Osteoblast (primary cell): ENCODE data around the gene OSTM1. TPM values are rescaled to one million over a fixed set of nuclear protein-coding genes. Genes with fewer than 3 reads are reported as not detected.

Experiments used
- DNase-seq: peaks from one replicate; pipeline ENCODE4 v3.0.0; 2011; ENCODE audit warnings: low spot score, mixed read lengths; ENCODE audit not compliant: insufficient read length; ENCODE audit errors: missing footprints
- H2AFZ ChIP-seq: 2 replicates; pipeline ENCODE4 v1.6.0; 2011; ENCODE audit warnings: mild to moderate bottlenecking, low read length
- H3K27ac ChIP-seq: 2 replicates; pipeline ENCODE4 v1.5.1; 2011; ENCODE audit warnings: mild to moderate bottlenecking, low read depth, low read length, moderate library complexity
- H3K27me3 ChIP-seq: 2 replicates; pipeline ENCODE4 v1.6.0; 2012; ENCODE audit warnings: mild to moderate bottlenecking, control low read depth, inconsistent platforms, low read length, moderate library complexity; ENCODE audit not compliant: insufficient read depth
- H3K36me3 ChIP-seq: 2 replicates; pipeline ENCODE4 v1.5.1; 2011; ENCODE audit warnings: mild to moderate bottlenecking, low read length, control low read depth, moderate library complexity; ENCODE audit not compliant: insufficient read depth
- H3K4me1 ChIP-seq: 2 replicates; pipeline ENCODE4 v1.5.1; 2011; ENCODE audit warnings: mild to moderate bottlenecking, low read length, control low read depth, moderate library complexity; ENCODE audit not compliant: insufficient read depth
- H3K4me2 ChIP-seq: 2 replicates; pipeline ENCODE4 v1.6.0; 2011; ENCODE audit warnings: mild to moderate bottlenecking, low read length; ENCODE audit not compliant: insufficient read depth
- H3K4me3 ChIP-seq: fragments of 200-600 bp; sonication (generic); 3 replicates; pipeline ENCODE4 v1.5.1; 2012; ENCODE audit warnings: mild to moderate bottlenecking, low read length, inconsistent platforms; ENCODE audit not compliant: insufficient read depth
- H3K79me2 ChIP-seq: 2 replicates; pipeline ENCODE4 v1.6.0; 2012; ENCODE audit warnings: mild to moderate bottlenecking, low read length, control low read depth, inconsistent platforms; ENCODE audit not compliant: insufficient read depth
- H3K9me3 ChIP-seq: 2 replicates; pipeline ENCODE4 v1.5.1; 2011; ENCODE audit warnings: low read depth, low read length, control low read depth
- H4K20me1 ChIP-seq: 2 replicates; pipeline ENCODE4 v1.6.0; 2012; ENCODE audit warnings: mild to moderate bottlenecking, low read length, control low read depth; ENCODE audit not compliant: insufficient read depth
- total RNA-seq: library from RNA; depleted of rRNA; stranded (reverse); fragments of >200 nt; gene quantifications from 2 replicates; pipeline ENCODE4 v1.2.3, GENCODE V29; 2012
- TF ChIP-seq, protein P1 (sequence below): IDR thresholded peaks from 2 replicates; pipeline ENCODE4 v1.5.1; 2011; ENCODE audit warnings: mild to moderate bottlenecking, low read depth, low read length, moderate library complexity; ENCODE audit errors: extremely low read depth

OSTM1 gene
- total RNA-seq, 1 donor = 42.3 TPM

DNA sequence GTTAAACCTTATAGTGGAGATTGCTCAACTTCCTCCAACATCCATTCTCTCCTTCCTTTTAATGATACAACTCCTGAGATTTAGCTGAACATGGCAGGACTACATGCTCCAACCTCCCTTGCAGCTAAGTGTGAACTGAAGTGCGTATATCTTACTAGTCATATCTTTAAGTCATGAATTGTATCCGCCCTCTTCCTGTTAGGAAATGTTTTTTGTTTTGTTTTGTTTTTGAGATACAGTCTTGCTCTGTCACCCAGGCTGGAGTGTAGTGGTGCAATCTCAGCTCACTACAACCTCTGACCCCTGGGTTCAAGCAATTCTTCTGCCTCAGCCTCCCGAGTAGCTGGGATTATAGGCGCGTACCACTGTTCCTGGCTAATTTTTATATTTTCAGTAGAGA is 8.8 kb upstream of the OSTM1 start:
- Histone ChIP-seq H4K20me1 (no peaks in the 10 kb centered on the region), H3K27ac (no peak overlapping the region), H3K4me1 (peaks cover 5% of the 10 kb centered on the region), H2AFZ (no peak overlapping the region), H3K9me3 (no peaks in the 10 kb centered on the region), H3K4me3 (no peak overlapping the region), H3K4me2 (no peak overlapping the region), H3K27me3 (peaks cover 5% of the 10 kb centered on the region), H3K36me3 (no peaks in the 10 kb centered on the region), H3K79me2 (no peaks in the 10 kb centered on the region)
- TF ChIP-seq, protein P1, sequence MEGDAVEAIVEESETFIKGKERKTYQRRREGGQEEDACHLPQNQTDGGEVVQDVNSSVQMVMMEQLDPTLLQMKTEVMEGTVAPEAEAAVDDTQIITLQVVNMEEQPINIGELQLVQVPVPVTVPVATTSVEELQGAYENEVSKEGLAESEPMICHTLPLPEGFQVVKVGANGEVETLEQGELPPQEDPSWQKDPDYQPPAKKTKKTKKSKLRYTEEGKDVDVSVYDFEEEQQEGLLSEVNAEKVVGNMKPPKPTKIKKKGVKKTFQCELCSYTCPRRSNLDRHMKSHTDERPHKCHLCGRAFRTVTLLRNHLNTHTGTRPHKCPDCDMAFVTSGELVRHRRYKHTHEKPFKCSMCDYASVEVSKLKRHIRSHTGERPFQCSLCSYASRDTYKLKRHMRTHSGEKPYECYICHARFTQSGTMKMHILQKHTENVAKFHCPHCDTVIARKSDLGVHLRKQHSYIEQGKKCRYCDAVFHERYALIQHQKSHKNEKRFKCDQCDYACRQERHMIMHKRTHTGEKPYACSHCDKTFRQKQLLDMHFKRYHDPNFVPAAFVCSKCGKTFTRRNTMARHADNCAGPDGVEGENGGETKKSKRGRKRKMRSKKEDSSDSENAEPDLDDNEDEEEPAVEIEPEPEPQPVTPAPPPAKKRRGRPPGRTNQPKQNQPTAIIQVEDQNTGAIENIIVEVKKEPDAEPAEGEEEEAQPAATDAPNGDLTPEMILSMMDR = no peak
- DNase-seq = no peak

DNA sequence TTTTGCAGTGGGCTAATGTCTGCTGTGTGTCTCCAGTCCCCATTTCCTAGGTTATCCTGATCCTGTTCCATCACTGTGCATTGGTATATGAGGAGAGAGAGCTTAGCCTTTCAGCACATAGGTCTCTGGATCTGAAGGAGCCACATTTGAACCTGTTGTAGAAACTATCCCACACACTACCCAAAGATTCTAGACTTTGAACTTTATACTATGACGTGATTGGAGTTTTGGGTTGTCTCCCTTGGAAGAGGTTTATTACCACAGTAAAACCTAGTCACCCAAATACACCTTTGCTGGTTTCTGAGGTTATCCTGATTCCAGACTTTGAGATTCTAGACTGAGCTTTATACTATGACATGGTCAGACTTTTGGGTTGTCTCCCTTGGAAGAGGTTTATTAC is 8.0 kb upstream of the OSTM1 start:
- Histone ChIP-seq H3K4me2 (no peak overlapping the region), H3K4me3 (no peak overlapping the region), H3K27me3 (peaks cover 5% of the 10 kb centered on the region), H3K79me2 (no peaks in the 10 kb centered on the region), H4K20me1 (no peaks in the 10 kb centered on the region), H2AFZ (no peak overlapping the region), H3K36me3 (no peaks in the 10 kb centered on the region), H3K9me3 (no peaks in the 10 kb centered on the region), H3K27ac (no peak overlapping the region), H3K4me1 (peaks cover 5% of the 10 kb centered on the region)
- DNase-seq = no peak
- TF ChIP-seq, protein P1 = no peak

DNA sequence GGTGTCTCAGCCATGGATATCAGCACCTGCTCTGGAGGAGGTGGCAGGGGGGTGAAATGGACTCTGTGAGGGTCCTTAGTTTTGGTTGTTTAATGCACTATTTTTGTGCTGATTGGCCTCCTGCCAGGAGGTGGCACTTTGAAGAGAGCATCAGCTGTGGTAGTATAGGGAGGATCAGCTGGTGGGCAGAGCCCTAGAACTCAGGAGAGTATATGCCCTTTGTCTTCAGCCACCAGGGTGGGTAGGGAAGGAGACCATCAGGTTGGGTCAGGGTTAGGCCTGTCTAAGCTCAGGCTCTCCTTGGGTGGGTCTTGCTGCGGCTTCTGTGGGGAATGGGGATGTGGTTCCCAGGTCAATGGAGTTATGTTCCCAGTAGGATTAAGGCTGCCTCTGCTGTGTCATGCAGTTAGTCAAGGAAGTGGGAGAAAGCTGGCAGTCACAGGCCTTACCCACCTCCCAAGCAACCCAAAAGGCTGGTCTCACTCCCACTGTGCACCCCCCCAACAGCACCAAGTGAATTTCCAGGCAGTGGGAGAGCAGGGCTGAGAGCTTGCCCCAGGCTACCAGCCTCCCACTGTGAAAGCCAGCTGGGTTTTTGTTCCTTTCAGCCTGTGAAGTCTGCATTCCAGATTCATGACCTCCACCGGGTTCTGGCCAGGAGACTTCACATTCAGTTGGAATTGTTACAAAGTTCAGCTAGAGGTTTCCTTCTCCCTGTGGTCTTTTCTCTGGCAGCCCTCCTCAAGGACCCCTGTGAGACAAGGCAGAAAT is 5.7 kb upstream of the OSTM1 start:
- H3K9me3 ChIP-seq = no peaks in the 10 kb centered on the region

DNA sequence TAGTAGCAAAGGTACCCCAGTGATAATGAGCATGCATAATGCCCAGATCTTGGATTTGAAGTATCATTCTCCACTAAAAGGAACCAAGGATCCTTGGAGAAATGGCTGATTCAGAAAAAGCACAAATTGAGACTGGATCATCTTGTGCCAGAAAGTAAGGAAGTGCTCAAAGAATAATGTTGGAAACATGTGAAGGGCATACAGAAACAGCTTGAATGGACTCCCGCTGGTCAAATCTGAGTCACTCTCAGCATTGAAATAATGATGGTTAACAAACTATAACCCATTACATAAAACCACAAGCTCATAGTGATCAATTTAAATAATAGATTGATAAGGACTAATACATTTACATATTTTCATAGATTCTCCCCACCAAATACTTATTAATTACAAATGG is 3.6 kb upstream of the OSTM1 start:
- Histone ChIP-seq H3K79me2 (peaks cover 13% of the 10 kb centered on the region), H3K4me2 (no peak overlapping the region), H3K27ac (no peak overlapping the region), H4K20me1 (peaks cover 2% of the 10 kb centered on the region), H3K4me1 (peaks cover 14% of the 10 kb centered on the region), H3K36me3 (no peaks in the 10 kb centered on the region), H3K27me3 (no peaks in the 10 kb centered on the region), H2AFZ (no peak overlapping the region), H3K9me3 (no peaks in the 10 kb centered on the region), H3K4me3 (no peak overlapping the region)
- no peak for DNase-seq
- TF ChIP-seq, protein P1 = no peak

More for the DNA sequence above, 5.7 kb upstream of the OSTM1 start:
- Histone ChIP-seq H3K4me2 (no peak overlapping the region), H3K4me1 (peaks cover 5% of the 10 kb centered on the region), H3K4me3 (no peak overlapping the region), H4K20me1 (no peaks in the 10 kb centered on the region), H3K27ac (no peak overlapping the region), H2AFZ (no peak overlapping the region), H3K36me3 (no peaks in the 10 kb centered on the region), H3K79me2 (no peaks in the 10 kb centered on the region), H3K27me3 (peaks cover 3% of the 10 kb centered on the region)
- TF ChIP-seq, protein P1 = no peak
- DNase-seq = peak; percentile 45
